Activated naive CD4-positive, alpha-beta T cell treated with anti-CD3 and anti-CD28 coated beads, Interleukin-2, amount 50 U/mL, for 72 hours (primary cell): ENCODE results near the gene CCDC15. TPM values are rescaled to one million over a fixed set of nuclear protein-coding genes. Genes with fewer than 3 reads are reported as not detected.
"Not testable (repeated sequence)": the region's sequence is repeated elsewhere in the genome, so short reads cannot be mapped to it uniquely, and the experiment has no call there.

Experiments used
- ATAC-seq, 2 donors: fragments of 150-1000 bp; cut with Tn5 transposase; 2 replicates each; pipeline ENCODE4 v1.10.0; 2021; ENCODE audit warnings: mild to moderate bottlenecking in 2 of 2, moderate library complexity in 2 of 2
- DNase-seq, 2 donors: peaks; one replicate each; pipeline ENCODE4 v3.0.0; 2021 to 2022; ENCODE audit warnings: low spot score in 2 of 2
- H3K27ac Mint-ChIP-seq, 2 donors: one replicate each; pipeline ENCODE4 v1.8.0; 2022; ENCODE audit warnings: mild to moderate bottlenecking in 2 of 2, mixed read lengths in 2 of 2
- H3K36me3 Mint-ChIP-seq, 2 donors: one replicate each; pipeline ENCODE4 v1.8.0; 2022; ENCODE audit warnings: mixed read lengths in 2 of 2
- H3K9me3 Mint-ChIP-seq, 2 donors: one replicate each; pipeline ENCODE4 v1.8.0; 2022; ENCODE audit warnings: mixed read lengths in 2 of 2
- total RNA-seq, 2 donors: library from RNA; stranded (reverse); gene quantifications; one replicate each; pipeline ENCODE4 v1.2.3, GENCODE V29; 2022

The CCDC15 gene
- total RNA-seq, 2 donors from 2014 or later = 5.3 to 15.5 TPM

- H3K36me3 Mint-ChIP-seq = no peaks in the 10 kb centered on the region
- H3K27ac Mint-ChIP-seq = no peak overlapping the region
- no peaks in the 10 kb centered on the region for H3K9me3 Mint-ChIP-seq
- DNase-seq (no peak), ATAC-seq (no peak)
Observed at GRCh38 chr11:125081098-125081798, 127.2 kb downstream of the CCDC15 start.

GRCh38 chr11:125082040-125082439 is 128.0 kb downstream of the CCDC15 start:
- DNase-seq (no peak), ATAC-seq (no peak)
- no peak overlapping the region for H3K27ac Mint-ChIP-seq
- no peaks in the 10 kb centered on the region for H3K9me3 Mint-ChIP-seq
- no peaks in the 10 kb centered on the region for H3K36me3 Mint-ChIP-seq

GRCh38 chr11:125082611-125083311 is 128.8 kb downstream of the CCDC15 start:
- no peak for DNase-seq
- no peak overlapping the region for H3K27ac Mint-ChIP-seq
- no peak for ATAC-seq
- no peaks in the 10 kb centered on the region for H3K9me3 Mint-ChIP-seq
- H3K36me3 Mint-ChIP-seq = no peaks in the 10 kb centered on the region

GRCh38 chr11:125083312-125084056 is 129.5 kb downstream of the CCDC15 start:
- Mint-ChIP-seq H3K9me3 (no peaks in the 10 kb centered on the region), H3K27ac (peak overlapping the region in 1 of 2 donors; percentile 60), H3K36me3 (no peaks in the 10 kb centered on the region)
- ATAC-seq (no peak), DNase-seq (no peak)

GRCh38 chr11:125084057-125084416 is 130.0 kb downstream of the CCDC15 start:
- H3K9me3 Mint-ChIP-seq = no peaks in the 10 kb centered on the region
- no peak for ATAC-seq
- no peak overlapping the region for H3K27ac Mint-ChIP-seq
- H3K36me3 Mint-ChIP-seq = no peaks in the 10 kb centered on the region
- no peak for DNase-seq

- H3K36me3 Mint-ChIP-seq = no peaks in the 10 kb centered on the region
- no peak overlapping the region for H3K27ac Mint-ChIP-seq
- no peaks in the 10 kb centered on the region for H3K9me3 Mint-ChIP-seq
- DNase-seq (no peak), ATAC-seq (no peak)
Observed at GRCh38 chr11:125084761-125085231, 130.8 kb downstream of the CCDC15 start.

- ATAC-seq (no peak), DNase-seq (no peak)
- Mint-ChIP-seq H3K27ac (no peak overlapping the region), H3K36me3 (no peaks in the 10 kb centered on the region), H3K9me3 (no peaks in the 10 kb centered on the region)
Observed at GRCh38 chr11:125085301-125086081, 131.5 kb downstream of the CCDC15 start.

GRCh38 chr11:125086633-125087296 is 132.8 kb downstream of the CCDC15 start:
- no peaks in the 10 kb centered on the region for H3K36me3 Mint-ChIP-seq
- no peaks in the 10 kb centered on the region for H3K9me3 Mint-ChIP-seq
- ATAC-seq (no peak), DNase-seq (no peak)
- peak overlapping the region; percentile 14 to 72 for H3K27ac Mint-ChIP-seq

- H3K27ac Mint-ChIP-seq = peak overlapping the region in 1 of 2 donors; percentile 44
- DNase-seq = no peak
- H3K36me3 Mint-ChIP-seq = no peaks in the 10 kb centered on the region
- ATAC-seq = no peak
- no peaks in the 10 kb centered on the region for H3K9me3 Mint-ChIP-seq
Observed at GRCh38 chr11:125088123-125088522, 134.1 kb downstream of the CCDC15 start.

- H3K27ac Mint-ChIP-seq = peak overlapping the region in 1 of 2 donors; percentile 44
- H3K36me3 Mint-ChIP-seq = no peaks in the 10 kb centered on the region
- no peaks in the 10 kb centered on the region for H3K9me3 Mint-ChIP-seq
- no peak for DNase-seq
- ATAC-seq = no peak
Observed at GRCh38 chr11:125088576-125089455, 134.8 kb downstream of the CCDC15 start.

GRCh38 chr11:125089481-125089880 is 135.5 kb downstream of the CCDC15 start:
- DNase-seq, ATAC-seq, H3K9me3 Mint-ChIP-seq, H3K27ac Mint-ChIP-seq, H3K36me3 Mint-ChIP-seq: not testable (repeated sequence)

GRCh38 chr11:125090151-125090550 is 136.1 kb downstream of the CCDC15 start:
- H3K9me3 Mint-ChIP-seq, H3K36me3 Mint-ChIP-seq, DNase-seq, ATAC-seq, H3K27ac Mint-ChIP-seq: not testable (repeated sequence)

- Mint-ChIP-seq H3K27ac (no peak overlapping the region), H3K36me3 (no peaks in the 10 kb centered on the region), H3K9me3 (no peaks in the 10 kb centered on the region)
- DNase-seq = no peak
- ATAC-seq = no peak
Observed at GRCh38 chr11:125090816-125091215, 136.8 kb downstream of the CCDC15 start.
